ENCODE measurements around the gene BNC2.

The BNC2 gene

GRCh38 chr9:16869882-16870595, 431 bp downstream of the BNC2 start:
- no peak for DNase-seq (ENCODE audit: low spot score)

DNA sequence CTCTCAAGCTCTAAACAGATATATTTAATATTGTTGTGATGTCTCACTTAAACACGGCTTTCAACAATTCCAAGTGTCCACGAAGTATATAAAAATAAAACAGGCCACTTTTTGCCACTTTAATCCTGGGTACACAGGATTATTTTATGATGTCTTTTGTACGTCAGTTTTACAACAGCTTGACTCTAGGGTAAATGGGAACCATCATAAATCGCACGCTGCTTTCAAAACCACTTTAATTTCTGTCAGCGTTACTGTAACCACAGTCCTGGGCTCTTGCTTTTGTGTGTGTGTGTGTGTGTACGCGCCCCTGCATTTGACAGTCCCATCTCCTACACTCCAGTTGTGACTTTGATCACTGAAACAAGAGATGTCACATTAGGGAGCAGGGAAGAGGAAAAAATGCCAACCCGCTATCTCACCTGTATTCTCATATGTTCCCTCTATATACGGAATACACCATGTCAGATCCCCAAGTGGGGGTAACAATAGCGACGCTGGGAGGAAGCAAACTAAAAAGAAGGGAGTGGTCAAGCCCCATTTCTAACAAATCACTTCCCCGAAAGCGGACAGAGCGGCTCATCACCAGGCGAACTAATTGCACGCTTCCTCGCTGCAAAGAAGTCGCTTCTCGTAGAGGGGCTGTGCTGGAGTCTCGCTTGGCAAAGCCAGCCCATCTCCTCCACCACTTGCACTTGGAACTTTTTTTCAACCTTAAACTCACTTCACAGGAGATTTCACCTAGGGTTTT, 1.2 kb downstream of the BNC2 start:
- DNase-seq (ENCODE audit: low spot score), result no peak

DNA sequence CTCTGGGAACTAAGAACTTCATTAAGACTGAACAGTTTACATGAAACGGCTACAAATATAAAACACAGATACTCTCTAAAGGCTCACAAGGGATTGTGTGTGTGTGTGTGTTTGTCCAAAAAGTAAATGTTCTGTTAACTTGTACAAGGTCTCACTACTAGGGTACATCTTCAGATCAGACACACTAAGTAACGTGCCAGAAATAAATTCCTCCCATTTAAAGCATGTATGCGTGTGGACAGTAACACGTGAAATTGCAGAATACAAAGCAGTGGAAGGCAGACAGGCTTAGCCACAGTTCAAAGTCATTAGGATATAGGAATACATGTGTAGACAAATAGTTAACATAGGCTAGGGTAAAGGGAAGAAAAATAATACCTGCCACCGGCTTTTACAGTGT, 1.8 kb downstream of the BNC2 start:
- no peak for DNase-seq (ENCODE audit: low spot score)

- DNase-seq (ENCODE audit: low spot score), result no peak
These were observed 2.7 kb downstream of the BNC2 start for GRCh38 chr9:16867576-16868311.

- DNase-seq (ENCODE audit: low spot score), result no peak
These were observed 3.9 kb downstream of the BNC2 start for GRCh38 chr9:16866587-16866986.

DNA sequence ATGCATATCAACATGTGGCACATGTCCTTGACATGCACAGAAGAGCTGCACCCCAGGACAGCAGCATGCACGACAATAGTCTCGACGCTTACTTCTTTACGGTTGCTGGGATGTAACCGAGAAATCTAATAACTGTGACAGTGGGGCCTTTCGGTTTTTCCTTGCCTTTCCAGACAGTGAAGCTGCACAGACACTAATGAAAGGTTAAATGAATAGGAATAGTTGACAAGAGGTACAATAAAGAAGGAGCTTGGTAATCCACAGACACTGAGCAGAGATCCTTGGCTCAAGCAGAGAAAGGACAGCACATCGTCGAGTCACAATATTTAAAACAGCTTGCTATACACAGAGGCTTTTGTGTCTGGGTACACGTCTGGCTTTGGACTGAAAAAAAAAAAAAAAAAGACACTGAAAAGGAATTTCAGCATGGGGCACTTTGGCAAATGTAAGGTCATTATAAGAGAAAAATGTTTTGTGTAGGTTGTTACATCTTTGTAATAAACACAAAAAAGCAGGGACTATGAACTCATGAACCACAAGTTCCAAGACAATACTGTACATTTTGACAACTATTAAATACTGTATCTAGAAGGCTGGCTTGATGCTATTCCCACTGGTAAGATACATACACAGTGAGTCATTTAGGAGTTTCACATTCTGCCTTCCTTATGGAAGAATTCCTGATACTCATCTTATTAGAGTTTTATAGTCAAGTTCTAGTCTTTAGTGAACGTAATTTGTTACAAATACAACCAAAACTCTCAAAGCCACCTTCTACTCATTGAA, 5.6 kb downstream of the BNC2 start:
- DNase-seq (ENCODE audit: low spot score), result no peak

DNA sequence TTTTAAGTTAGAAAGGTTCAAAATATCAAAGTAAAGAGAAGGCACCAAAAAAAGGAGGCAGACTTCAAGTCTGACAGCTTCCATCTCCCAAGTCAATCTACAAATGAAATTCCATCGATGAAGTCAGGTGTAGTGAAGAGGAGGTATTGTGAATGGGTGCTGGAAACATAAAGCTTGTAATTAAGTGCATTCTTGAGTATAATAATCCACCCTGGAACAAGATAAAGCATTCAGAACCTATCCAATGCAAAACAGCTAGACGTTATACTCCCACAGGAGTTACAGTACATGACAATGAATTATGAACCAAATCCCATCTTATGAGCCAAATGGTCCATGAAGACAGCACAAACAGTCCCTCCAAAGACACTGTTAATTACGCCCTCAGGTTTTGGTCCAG, 22.3 kb downstream of the BNC2 start:
- DNase-seq (ENCODE audit: low spot score), result no peak

DNA sequence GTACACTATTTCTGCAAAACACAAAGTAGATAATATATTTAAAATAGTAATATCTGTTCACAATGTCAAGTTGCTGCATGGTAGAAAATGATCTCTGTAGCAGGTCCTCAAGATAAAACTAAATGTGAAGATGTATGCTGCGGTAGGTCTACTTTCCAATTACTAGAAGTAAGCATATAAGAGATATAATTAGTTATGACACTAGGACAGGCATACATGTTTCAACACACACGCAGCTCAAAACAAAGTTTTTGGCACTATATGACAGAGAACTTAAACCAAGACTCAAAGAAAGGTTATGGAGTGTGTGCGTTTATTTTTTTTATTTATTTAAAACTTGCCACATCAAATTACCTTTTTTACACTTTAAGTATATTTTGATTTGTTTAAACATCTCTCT, 23.5 kb downstream of the BNC2 start:
- DNase-seq (ENCODE audit: low spot score), result no peak

GRCh38 chr9:16846367-16846766, 24.1 kb downstream of the BNC2 start:
- DNase-seq (ENCODE audit: low spot score), result no peak

DNA sequence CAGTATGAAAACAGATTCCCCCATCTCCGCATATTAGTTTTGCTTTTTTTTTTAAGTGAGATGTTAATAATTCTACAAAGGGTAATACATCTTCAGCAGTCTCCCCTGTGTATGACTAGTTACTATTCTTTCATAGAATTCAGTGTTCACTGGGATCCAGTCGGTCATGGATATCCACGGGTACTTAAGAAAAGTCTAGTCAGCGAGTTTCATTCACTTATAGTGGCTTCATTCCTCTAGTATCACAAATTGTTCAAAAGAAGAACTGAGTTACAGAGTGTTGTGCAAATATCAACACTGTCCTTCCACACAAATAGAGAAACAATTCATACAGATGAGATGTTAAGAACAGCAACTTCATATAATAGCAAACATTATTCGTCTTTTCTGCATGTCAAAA, 35.7 kb downstream of the BNC2 start:
- DNase-seq (ENCODE audit: low spot score), result no peak

GRCh38 chr9:16833296-16833835, 37.1 kb downstream of the BNC2 start:
- no peak for DNase-seq (ENCODE audit: low spot score)

DNA sequence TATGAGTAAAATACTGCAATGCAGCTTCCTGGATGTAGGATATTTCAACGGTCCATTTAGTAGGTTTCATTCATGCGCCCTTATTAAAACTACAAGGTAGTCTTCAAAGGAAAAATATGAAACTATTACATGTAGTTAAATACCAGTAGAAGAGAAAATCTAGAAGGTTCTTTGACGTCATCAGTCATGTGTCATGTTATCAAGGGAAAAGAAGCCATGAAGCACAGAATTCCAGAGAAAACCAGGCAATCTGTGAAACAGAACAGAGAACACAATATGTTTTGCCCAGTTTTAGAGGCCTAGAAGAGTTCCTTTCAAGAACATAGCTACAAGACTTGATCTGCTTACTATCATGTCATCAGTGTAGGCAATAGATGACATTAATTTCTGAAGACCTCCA, 38.4 kb downstream of the BNC2 start:
- DNase-seq (ENCODE audit: low spot score), result no peak

- DNase-seq (ENCODE audit: low spot score), result no peak
These were observed 39.7 kb downstream of the BNC2 start for GRCh38 chr9:16830806-16831205.

GRCh38 chr9:16828340-16829281, 41.9 kb downstream of the BNC2 start:
- DNase-seq (ENCODE audit: low spot score), result no peak

- DNase-seq (ENCODE audit: low spot score), result no peak
These were observed 44.4 kb downstream of the BNC2 start for GRCh38 chr9:16825971-16826625.

- no peak for DNase-seq (ENCODE audit: low spot score)
These were observed 45.1 kb downstream of the BNC2 start for GRCh38 chr9:16825331-16825725.

DNA sequence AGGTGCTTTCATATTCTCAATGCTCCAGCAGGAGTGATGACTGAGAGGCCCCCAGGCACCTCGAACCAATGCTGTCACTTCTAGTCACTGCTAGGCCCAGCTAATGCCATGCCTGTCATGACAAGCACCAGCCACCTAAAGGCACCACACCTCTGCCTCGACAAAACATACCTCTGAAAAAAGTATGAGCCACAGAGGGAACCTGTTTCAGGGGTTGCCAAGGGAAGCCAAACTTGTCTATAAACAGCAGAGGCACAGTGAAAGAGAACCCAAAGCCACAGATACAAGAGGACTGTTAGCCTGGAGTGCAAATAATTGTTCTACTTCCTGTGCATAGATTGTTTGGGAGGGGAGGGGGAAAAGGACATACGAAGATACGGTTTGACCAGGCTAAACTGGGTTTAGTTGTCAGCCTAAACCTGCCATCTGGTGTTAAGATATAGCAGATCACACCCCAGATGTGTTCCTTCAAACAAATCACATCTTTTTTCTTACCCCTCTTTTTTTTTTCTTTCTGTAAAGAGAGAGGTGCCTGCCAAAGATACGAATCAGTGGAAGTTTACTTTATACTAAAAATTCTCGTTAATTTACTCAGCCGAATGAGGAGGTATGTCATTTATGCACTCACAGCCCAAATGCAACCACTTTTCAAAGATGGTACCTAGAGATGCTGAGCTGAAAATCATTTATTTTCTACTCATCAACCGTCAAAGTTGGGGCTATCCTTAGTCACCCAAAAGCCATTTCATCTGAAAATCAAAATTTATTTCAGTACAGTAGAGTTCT, 45.7 kb downstream of the BNC2 start:
- no peak for DNase-seq (ENCODE audit: low spot score)

DNA sequence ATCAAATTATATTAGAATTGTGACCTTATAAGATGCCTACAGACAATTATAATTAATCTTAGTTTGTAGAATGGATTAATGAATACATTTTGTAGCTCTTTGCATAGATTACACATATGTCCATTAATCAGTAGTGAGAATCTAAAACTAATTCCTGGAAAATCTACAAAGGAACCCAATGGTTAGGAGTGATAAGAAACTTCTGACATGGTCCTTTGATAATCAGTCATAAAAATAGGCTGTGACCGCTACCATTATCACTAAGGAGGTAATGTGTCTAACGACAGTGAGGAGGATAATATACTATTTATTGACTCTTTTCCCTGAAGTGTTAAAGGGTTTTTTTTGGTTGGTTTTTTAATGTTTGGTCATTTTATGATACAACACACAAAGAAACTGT, 46.6 kb downstream of the BNC2 start:
- no peak for DNase-seq (ENCODE audit: low spot score)

- DNase-seq (ENCODE audit: low spot score), result no peak
These were observed 49.1 kb downstream of the BNC2 start for GRCh38 chr9:16821344-16821743.

- no peak for DNase-seq (ENCODE audit: low spot score)
These were observed 53.0 kb downstream of the BNC2 start for GRCh38 chr9:16817514-16817913.

Measured in hematopoietic multipotent progenitor cell treated with erythropoietin and hydrocortisone succinate and interleukin-3 and kit ligand, for 17 days (in vitro differentiated cells).